ENCODE data around the gene MBD3L5.

DNA sequence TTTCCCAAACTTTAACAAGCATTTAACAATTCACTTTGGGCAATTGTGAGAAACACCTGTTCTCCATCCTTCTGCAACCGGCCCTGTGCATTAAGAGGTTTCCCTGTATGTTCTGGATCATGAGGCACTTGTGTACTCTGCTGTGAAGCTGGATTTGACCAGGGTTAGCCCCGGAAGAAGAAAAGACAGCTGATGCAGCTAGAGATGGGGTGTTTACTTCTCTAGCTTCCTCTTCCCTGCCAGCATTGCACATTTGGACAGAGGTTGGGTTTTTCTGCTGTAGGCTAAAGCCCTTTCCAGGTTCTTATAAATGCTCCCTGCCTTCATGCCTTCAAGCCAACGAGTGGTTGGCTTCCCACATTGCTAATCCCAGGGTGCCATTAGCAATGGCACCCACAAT, 30.0 kb upstream of the MBD3L5 start:
- TF ChIP-seq, protein P1, sequence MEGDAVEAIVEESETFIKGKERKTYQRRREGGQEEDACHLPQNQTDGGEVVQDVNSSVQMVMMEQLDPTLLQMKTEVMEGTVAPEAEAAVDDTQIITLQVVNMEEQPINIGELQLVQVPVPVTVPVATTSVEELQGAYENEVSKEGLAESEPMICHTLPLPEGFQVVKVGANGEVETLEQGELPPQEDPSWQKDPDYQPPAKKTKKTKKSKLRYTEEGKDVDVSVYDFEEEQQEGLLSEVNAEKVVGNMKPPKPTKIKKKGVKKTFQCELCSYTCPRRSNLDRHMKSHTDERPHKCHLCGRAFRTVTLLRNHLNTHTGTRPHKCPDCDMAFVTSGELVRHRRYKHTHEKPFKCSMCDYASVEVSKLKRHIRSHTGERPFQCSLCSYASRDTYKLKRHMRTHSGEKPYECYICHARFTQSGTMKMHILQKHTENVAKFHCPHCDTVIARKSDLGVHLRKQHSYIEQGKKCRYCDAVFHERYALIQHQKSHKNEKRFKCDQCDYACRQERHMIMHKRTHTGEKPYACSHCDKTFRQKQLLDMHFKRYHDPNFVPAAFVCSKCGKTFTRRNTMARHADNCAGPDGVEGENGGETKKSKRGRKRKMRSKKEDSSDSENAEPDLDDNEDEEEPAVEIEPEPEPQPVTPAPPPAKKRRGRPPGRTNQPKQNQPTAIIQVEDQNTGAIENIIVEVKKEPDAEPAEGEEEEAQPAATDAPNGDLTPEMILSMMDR (conservative IDR thresholded peaks at IDR 0.05; ENCODE audit: low read length) = no peak
- no peak for TF ChIP-seq EZH2phosphoT487 (IDR thresholded peaks at IDR 0.05; ENCODE audit: borderline replicate concordance)
